Mesothelial cell of epicardium (in vitro differentiated cells): Measurements from ENCODE around the gene PSG3. TPM values are rescaled to one million over a fixed set of nuclear protein-coding genes. Genes with fewer than 3 reads are reported as not detected.
"Not testable (repeated sequence)": the region's sequence is repeated elsewhere in the genome, so short reads cannot be mapped to it uniquely, and the experiment has no call there.

Experiments
- DNase-seq, 2 experiments: peaks; one replicate each; pipeline ENCODE4 v3.0.0; 2021; ENCODE audit warnings: low spot score in 2 of 2; ENCODE audit not compliant: unreplicated experiment in 2 of 2
- H3K27ac Mint-ChIP-seq: 2 replicates; pipeline ENCODE4 v1.8.0; 2021; ENCODE audit warnings: mixed read lengths
- H3K27me3 Mint-ChIP-seq: 2 replicates; pipeline ENCODE4 v1.8.0; 2021; ENCODE audit warnings: low read depth, mixed read lengths
- H3K36me3 Mint-ChIP-seq: 2 replicates; pipeline ENCODE4 v1.8.0; 2021; ENCODE audit warnings: mixed read lengths
- H3K4me1 Mint-ChIP-seq: 2 replicates; pipeline ENCODE4 v1.8.0; 2021; ENCODE audit warnings: mixed read lengths
- H3K4me3 Mint-ChIP-seq: 2 replicates; pipeline ENCODE4 v1.8.0; 2021; ENCODE audit warnings: mild to moderate bottlenecking, moderate library complexity, mixed read lengths
- H3K9me3 Mint-ChIP-seq: 2 replicates; pipeline ENCODE4 v1.8.0; 2021; ENCODE audit warnings: mixed read lengths
- CTCF ChIP-seq: fragments of 200-600 bp; sonication (generic); IDR thresholded peaks from one replicate; pipeline ENCODE4 v1.5.0; 2021; ENCODE audit warnings: antibody characterized with exemption; ENCODE audit not compliant: unreplicated experiment
- total RNA-seq: library from RNA; stranded (reverse); gene quantifications from 3 replicates; pipeline ENCODE4 v1.2.1, GENCODE V29; 2021

The PSG3 gene
- total RNA-seq, 1 donor from 2014 or later: not detected

- not testable (repeated sequence) for H3K4me1 Mint-ChIP-seq, DNase-seq, H3K36me3 Mint-ChIP-seq, H3K27ac Mint-ChIP-seq, H3K4me3 Mint-ChIP-seq, H3K27me3 Mint-ChIP-seq
- H3K9me3 Mint-ChIP-seq: peaks cover 49% of the 10 kb centered on the region
Measured at GRCh38 chr19:42758667-42759066, 18.4 kb upstream of the PSG3 start.

- not testable (repeated sequence) for H3K27ac Mint-ChIP-seq, H3K4me1 Mint-ChIP-seq, H3K4me3 Mint-ChIP-seq, H3K27me3 Mint-ChIP-seq, H3K36me3 Mint-ChIP-seq, DNase-seq
- H3K9me3 Mint-ChIP-seq: peaks cover 44% of the 10 kb centered on the region
Measured at GRCh38 chr19:42752246-42752645, 12.0 kb upstream of the PSG3 start.

- H3K9me3 Mint-ChIP-seq: peaks cover 49% of the 10 kb centered on the region
- DNase-seq, H3K4me1 Mint-ChIP-seq, H3K4me3 Mint-ChIP-seq, H3K27ac Mint-ChIP-seq, H3K27me3 Mint-ChIP-seq, H3K36me3 Mint-ChIP-seq: not testable (repeated sequence)
Measured at GRCh38 chr19:42741726-42742607, 1.7 kb upstream of the PSG3 start.

GRCh38 chr19:42737581-42738011 is 2.7 kb downstream of the PSG3 start:
- peaks cover 63% of the 10 kb centered on the region for H3K9me3 Mint-ChIP-seq
- H3K27me3 Mint-ChIP-seq, H3K4me3 Mint-ChIP-seq, H3K4me1 Mint-ChIP-seq, H3K36me3 Mint-ChIP-seq, DNase-seq, H3K27ac Mint-ChIP-seq: not testable (repeated sequence)

GRCh38 chr19:42728341-42728740 is 11.9 kb downstream of the PSG3 start:
- not testable (repeated sequence) for H3K27me3 Mint-ChIP-seq, H3K27ac Mint-ChIP-seq, H3K4me3 Mint-ChIP-seq, H3K4me1 Mint-ChIP-seq, H3K36me3 Mint-ChIP-seq, DNase-seq
- peaks cover 71% of the 10 kb centered on the region for H3K9me3 Mint-ChIP-seq

- not testable (repeated sequence) for H3K27me3 Mint-ChIP-seq, DNase-seq, H3K36me3 Mint-ChIP-seq, H3K4me3 Mint-ChIP-seq, H3K4me1 Mint-ChIP-seq, H3K27ac Mint-ChIP-seq
- H3K9me3 Mint-ChIP-seq: peaks cover 65% of the 10 kb centered on the region
Measured at GRCh38 chr19:42714000-42714399, 26.3 kb downstream of the PSG3 start.

GRCh38 chr19:42712753-42713152 is 27.5 kb downstream of the PSG3 start:
- DNase-seq, H3K36me3 Mint-ChIP-seq, H3K27ac Mint-ChIP-seq, H3K27me3 Mint-ChIP-seq, H3K4me3 Mint-ChIP-seq, H3K4me1 Mint-ChIP-seq: not testable (repeated sequence)
- peaks cover 67% of the 10 kb centered on the region for H3K9me3 Mint-ChIP-seq

GRCh38 chr19:42710986-42711385 is 29.3 kb downstream of the PSG3 start:
- not testable (repeated sequence) for H3K4me1 Mint-ChIP-seq, DNase-seq, H3K27me3 Mint-ChIP-seq, H3K27ac Mint-ChIP-seq, H3K36me3 Mint-ChIP-seq, H3K4me3 Mint-ChIP-seq
- H3K9me3 Mint-ChIP-seq: peaks cover 67% of the 10 kb centered on the region

- H3K36me3 Mint-ChIP-seq: no peaks in the 10 kb centered on the region
- H3K4me3 Mint-ChIP-seq: no peak overlapping the region
- no peaks in the 10 kb centered on the region for H3K27me3 Mint-ChIP-seq
- H3K27ac Mint-ChIP-seq: no peak overlapping the region
- H3K4me1 Mint-ChIP-seq: no peaks in the 10 kb centered on the region
- peaks cover 60% of the 10 kb centered on the region for H3K9me3 Mint-ChIP-seq
- TF ChIP-seq CTCF: no peak
- no peak for DNase-seq
Measured at GRCh38 chr19:42697884-42698283, 42.4 kb downstream of the PSG3 start.
